Neural progenitor cell (in vitro differentiated cells): Measurements from ENCODE around the gene KIAA1217.

Source experiments
- EZH2 ChIP-seq: fragments of 200-600 bp; sonication (generic); IDR thresholded peaks from 2 replicates; pipeline ENCODE4 v1.6.1; 2017; ENCODE audit warnings: antibody characterized with exemption, mild to moderate bottlenecking, moderate library complexity
- TF ChIP-seq, protein P1 (sequence below): fragments of 200-600 bp; sonication (generic); IDR thresholded peaks from 2 replicates; pipeline ENCODE4 v1.5.1; 2017; ENCODE audit warnings: antibody characterized with exemption, mild to moderate bottlenecking

DNA sequence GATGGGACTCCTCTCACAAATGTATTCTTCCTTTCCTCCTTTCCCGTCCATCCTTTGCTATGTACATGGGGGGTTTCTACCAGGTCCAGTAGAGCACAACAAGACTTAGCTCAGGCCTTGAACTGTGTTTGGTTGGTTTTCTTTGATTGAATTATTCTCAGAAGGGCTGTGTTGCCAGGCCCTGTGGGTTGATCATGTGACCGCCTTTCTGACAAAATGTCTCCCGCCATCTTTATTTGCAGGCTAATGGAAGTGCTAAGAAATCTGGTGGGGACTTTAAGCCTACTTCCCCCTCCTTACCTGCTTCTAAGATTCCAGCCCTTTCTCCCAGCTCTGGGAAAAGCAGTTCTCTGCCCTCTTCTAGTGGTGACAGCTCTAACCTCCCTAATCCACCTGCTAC is 336.6 kb downstream of the KIAA1217 start:
- TF ChIP-seq, protein P1, sequence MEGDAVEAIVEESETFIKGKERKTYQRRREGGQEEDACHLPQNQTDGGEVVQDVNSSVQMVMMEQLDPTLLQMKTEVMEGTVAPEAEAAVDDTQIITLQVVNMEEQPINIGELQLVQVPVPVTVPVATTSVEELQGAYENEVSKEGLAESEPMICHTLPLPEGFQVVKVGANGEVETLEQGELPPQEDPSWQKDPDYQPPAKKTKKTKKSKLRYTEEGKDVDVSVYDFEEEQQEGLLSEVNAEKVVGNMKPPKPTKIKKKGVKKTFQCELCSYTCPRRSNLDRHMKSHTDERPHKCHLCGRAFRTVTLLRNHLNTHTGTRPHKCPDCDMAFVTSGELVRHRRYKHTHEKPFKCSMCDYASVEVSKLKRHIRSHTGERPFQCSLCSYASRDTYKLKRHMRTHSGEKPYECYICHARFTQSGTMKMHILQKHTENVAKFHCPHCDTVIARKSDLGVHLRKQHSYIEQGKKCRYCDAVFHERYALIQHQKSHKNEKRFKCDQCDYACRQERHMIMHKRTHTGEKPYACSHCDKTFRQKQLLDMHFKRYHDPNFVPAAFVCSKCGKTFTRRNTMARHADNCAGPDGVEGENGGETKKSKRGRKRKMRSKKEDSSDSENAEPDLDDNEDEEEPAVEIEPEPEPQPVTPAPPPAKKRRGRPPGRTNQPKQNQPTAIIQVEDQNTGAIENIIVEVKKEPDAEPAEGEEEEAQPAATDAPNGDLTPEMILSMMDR: no peak
- no peak for TF ChIP-seq EZH2
